NCI-H526 (cell line): ENCODE data around the gene MEN1.

Experiments
- DNase-seq, 2 experiments: peaks; one replicate each; lab custom pipeline; 2025; lab: John Stamatoyannopoulos, UW

MEN1 gene

GRCh38 chr11:64762674-64763525, 47.5 kb downstream of the MEN1 start:
- DNase-seq = peak in 1 of 2 experiments; percentile 37

DNA sequence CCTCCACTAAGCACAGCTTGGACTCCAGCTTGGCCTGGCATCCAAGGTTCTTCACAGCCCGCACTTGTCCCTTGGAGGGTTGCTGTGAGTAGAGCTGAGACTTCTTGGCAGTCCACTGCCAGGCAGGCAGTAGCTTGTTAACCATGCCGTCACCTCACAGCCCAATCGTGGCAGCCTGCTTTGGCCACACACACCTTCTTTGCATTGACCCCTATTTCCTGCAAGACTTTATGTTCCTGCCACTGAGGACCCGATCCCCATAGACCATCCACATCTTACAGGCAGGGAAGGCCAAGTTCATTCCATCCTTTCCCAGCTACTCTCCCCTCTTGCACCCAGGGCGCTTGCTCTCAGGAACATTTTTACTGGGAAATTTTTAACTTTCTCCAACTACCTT, 48.1 kb downstream of the MEN1 start:
- no peak for DNase-seq

- no peak for DNase-seq
These were observed 49.5 kb downstream of the MEN1 start for GRCh38 chr11:64760759-64761420.

DNA sequence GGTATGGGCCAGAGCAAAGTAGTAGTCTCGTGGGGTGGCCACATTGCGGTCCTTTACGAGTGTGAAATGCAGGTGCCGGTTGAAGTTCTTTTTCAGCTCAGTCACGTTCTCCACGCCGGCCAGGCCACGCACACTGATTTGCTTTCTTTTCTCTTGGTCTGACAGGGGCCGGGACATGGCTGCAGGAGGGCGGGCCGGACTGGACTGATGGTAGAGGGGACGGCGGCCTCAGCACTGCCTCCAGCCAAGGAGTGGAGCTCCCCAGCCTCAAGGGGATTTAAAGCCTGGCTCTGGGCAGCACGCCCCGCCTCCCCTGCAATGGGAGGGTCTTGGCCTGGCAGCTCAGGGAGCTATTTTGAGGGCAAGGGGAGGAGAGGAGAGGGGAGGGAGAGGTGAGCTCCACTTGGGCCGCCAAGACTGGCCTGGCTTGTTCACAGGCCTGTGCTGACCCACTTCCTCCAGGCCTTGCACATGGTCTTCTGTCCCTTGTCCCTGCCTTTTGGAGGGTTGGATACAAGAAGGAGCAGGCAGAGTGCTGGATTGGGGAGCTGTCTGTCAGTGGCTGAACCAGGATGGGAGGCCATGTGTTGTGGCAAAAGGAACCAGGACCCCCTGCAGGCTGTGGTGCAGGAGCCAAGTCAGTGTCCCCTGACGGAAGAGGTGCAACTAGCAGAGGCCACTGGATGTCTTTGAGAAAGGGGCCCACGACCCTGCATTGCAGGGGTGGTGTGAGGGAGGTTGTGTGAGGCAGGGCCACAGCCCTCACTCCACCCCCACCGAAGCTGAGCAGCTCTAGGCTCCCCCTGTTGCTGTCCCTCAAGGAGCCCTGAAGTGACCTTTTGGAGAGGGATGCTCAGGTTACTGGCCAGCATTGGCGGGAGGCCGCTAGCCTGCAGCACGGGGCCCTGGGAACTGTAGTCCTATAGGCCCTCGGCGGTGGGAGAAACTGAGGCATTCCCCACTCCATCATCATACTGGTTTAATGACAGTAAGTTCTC, 50.3 kb downstream of the MEN1 start, which contains the start of gene PYGM:
PYGM (minus strand) TSS at position 253 of the 998 bp plus-strand sequence; CDS start at position 177, 76 bp downstream.
- no peak for DNase-seq

GRCh38 chr11:64759131-64759721, 51.1 kb downstream of the MEN1 start:
- DNase-seq = no peak

- DNase-seq = no peak
These were observed 51.8 kb downstream of the MEN1 start for GRCh38 chr11:64758330-64759079.

DNA sequence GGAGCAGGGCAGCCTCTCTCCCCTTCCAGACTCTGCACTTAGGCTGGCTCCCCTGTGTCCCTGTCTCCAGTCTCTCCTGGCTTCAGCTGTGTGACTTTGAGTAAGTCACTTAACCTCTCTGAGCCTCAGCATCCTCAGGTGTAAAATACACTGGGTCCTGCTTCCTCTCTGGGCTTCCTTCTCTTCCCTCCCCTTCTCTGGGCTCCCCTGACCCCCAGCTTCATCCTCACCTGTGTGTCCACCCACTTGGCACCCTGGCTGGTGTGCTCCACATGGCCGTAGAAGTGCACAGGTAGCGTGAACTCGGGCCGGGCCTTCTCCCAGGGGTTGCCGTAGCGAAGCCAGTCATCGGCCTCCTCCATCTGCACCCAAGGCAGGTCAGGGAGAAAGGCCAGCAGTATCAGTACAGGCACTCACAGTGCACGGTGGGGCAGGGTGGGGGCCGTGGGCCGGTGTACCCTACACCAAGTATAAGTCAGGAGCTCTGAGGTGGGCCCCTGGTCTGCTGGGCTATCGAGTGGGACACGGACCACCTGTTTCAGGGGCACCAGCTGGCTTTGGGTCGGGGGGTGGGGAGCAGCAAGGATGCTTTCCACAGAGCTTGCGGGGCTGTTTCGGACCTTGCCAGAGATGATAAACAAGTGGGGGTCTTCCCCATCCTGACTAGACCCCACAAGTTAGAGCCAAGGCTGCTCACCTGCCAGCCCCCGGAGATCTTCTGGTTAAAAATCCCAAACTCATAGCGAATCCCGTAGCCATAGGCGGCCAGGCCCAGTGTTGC, 52.6 kb downstream of the MEN1 start:
- DNase-seq = no peak

GRCh38 chr11:64755681-64756361, 54.5 kb downstream of the MEN1 start:
- DNase-seq = no peak

GRCh38 chr11:64754919-64755662, 55.3 kb downstream of the MEN1 start:
- no peak for DNase-seq

- no peak for DNase-seq
These were observed 56.0 kb downstream of the MEN1 start for GRCh38 chr11:64754124-64754918.
